PC-3 (cell line): ENCODE measurements around the gene EXOSC7. TPM values are rescaled to one million over a fixed set of nuclear protein-coding genes. Genes with fewer than 3 reads are reported as not detected.
A peak's percentile ranks its signal among the peaks of the same experiment; 100 is the strongest.

Source experiments
- ATAC-seq: fragments of 200-7000 bp; cut with Tn5 transposase; 2 replicates; pipeline ENCODE4 v1.9.1; 2020; ENCODE audit warnings: mild to moderate bottlenecking, moderate library complexity
- BruUV-seq: library from RNA; stranded (reverse); fragments of 400-500 nt; replicated peaks from 2 replicates; lab custom pipeline; 2021; lab: Mats Ljungman, UMichigan
- CTCF ChIA-PET: fragments of 300-600 bp; sonication (Branson Sonifier 250); formaldehyde crosslinking; loops from one replicate; lab custom pipeline; 2022; ENCODE audit warnings: antibody characterized with exemption; lab: Charles Lee
- POLR2A ChIA-PET: fragments of 300-600 bp; sonication (Branson Sonifier 250); formaldehyde crosslinking; loops from one replicate; lab custom pipeline; 2022; ENCODE audit warnings: antibody characterized with exemption; ENCODE audit not compliant: unreplicated experiment; lab: Charles Lee
- DNase-seq: peaks from one replicate; pipeline ENCODE4 v3.0.0-alpha.2; 2015
- H2AFZ ChIP-seq: fragments of 300-600 bp; sonication (generic); 2 replicates; pipeline ENCODE4 v1.6.0; 2016; ENCODE audit warnings: antibody characterized with exemption, low read length
- H3F3A ChIP-seq: fragments of 300-600 bp; sonication (generic); one replicate; pipeline ENCODE4 v1.6.0; 2017; ENCODE audit warnings: antibody characterized with exemption, low read length, control low read depth, mild to moderate bottlenecking; ENCODE audit not compliant: unreplicated experiment
- H3K27ac ChIP-seq: fragments of 300-600 bp; sonication (generic); 2 replicates; pipeline ENCODE4 v1.5.1; 2016; ENCODE audit warnings: mild to moderate bottlenecking, low read length
- H3K27me3 ChIP-seq: fragments of 300-600 bp; sonication (generic); 2 replicates; pipeline ENCODE4 v1.6.1; 2016; ENCODE audit warnings: low read length, mixed read lengths
- H3K36me3 ChIP-seq: fragments of 300-600 bp; sonication (generic); 2 replicates; pipeline ENCODE4 v1.6.1; 2016; ENCODE audit warnings: low read depth, mixed run types, low read length, mixed read lengths
- H3K4me1 ChIP-seq: fragments of 300-600 bp; sonication (generic); 2 replicates; pipeline ENCODE4 v1.5.1; 2016; ENCODE audit warnings: low read length; ENCODE audit not compliant: insufficient read depth
- H3K4me2 ChIP-seq: fragments of 300-600 bp; sonication (generic); 2 replicates; pipeline ENCODE4 v1.6.0; 2016; ENCODE audit warnings: low read length
- H3K4me3 ChIP-seq: fragments of 300-600 bp; sonication (generic); 2 replicates; pipeline ENCODE4 v1.5.1; 2016; ENCODE audit warnings: mild to moderate bottlenecking, low read length, mixed read lengths
- H3K79me2 ChIP-seq: fragments of 300-600 bp; sonication (generic); 2 replicates; pipeline ENCODE4 v1.6.1; 2017; ENCODE audit warnings: low read length, mixed read lengths
- H3K9ac ChIP-seq: fragments of 300-600 bp; sonication (generic); 2 replicates; pipeline ENCODE4 v1.6.0; 2016; ENCODE audit warnings: mild to moderate bottlenecking, low read length
- H3K9me2 ChIP-seq: fragments of 300-600 bp; sonication (generic); replicated peaks from 2 replicates; pipeline ENCODE4 v1.6.1; 2016; ENCODE audit warnings: mixed run types, low read length, mixed read lengths
- H3K9me3 ChIP-seq: fragments of 300-600 bp; sonication (generic); 2 replicates; pipeline ENCODE4 v1.6.1; 2016; ENCODE audit warnings: low read length, mixed read lengths
- H4K20me1 ChIP-seq: fragments of 300-600 bp; sonication (generic); 2 replicates; pipeline ENCODE4 v1.6.1; 2016; ENCODE audit warnings: low read length, mixed read lengths
- EZH2 ChIP-seq: fragments of 300-600 bp; sonication (generic); IDR thresholded peaks from one replicate; pipeline ENCODE4 v1.6.1; 2017; ENCODE audit warnings: antibody characterized with exemption, mild to moderate bottlenecking, low read length; ENCODE audit not compliant: unreplicated experiment
- EZH2phosphoT487 ChIP-seq: fragments of 300-600 bp; sonication (generic); IDR thresholded peaks from 2 replicates; pipeline ENCODE4 v1.6.1; 2018; ENCODE audit warnings: mild to moderate bottlenecking, antibody characterized with exemption, low read length, borderline replicate concordance
- intact Hi-C: fragments of 100-400 bp; cut with micrococcal nuclease; formaldehyde crosslinking; loops from 2 replicates; pipeline ENCODE4 v1.9.0; 2023
- total RNA-seq: library from RNA; depleted of rRNA; stranded (reverse); fragments of >200 nt; gene quantifications from 2 replicates; pipeline ENCODE4 v1.2.3, GENCODE V29; 2014
- TF ChIP-seq, protein P1 (sequence below): fragments of 300-600 bp; sonication (generic); conservative IDR thresholded peaks from 2 replicates; pipeline ENCODE4 v1.5.1; 2017; ENCODE audit warnings: antibody characterized with exemption, low read depth, mild to moderate bottlenecking, low read length

The EXOSC7 gene
- total RNA-seq, 1 experiment from 2014 or later = 81.5 TPM

GRCh38 chr3:44952689-44953088, 23.4 kb upstream of the EXOSC7 start:
- peaks cover 35% of the 10 kb centered on the region for H3K4me1 ChIP-seq
- intact Hi-C loops = no loop called here
- ATAC-seq (no peak), DNase-seq (no peak)
- H3K4me3 ChIP-seq = no peak overlapping the region
- H3K9me2 ChIP-seq = no peaks in the 10 kb centered on the region
- no peaks in the 10 kb centered on the region for H3K9me3 ChIP-seq
- TF ChIP-seq EZH2 (no peak), EZH2phosphoT487 (no peak)
- TF ChIP-seq, protein P1, sequence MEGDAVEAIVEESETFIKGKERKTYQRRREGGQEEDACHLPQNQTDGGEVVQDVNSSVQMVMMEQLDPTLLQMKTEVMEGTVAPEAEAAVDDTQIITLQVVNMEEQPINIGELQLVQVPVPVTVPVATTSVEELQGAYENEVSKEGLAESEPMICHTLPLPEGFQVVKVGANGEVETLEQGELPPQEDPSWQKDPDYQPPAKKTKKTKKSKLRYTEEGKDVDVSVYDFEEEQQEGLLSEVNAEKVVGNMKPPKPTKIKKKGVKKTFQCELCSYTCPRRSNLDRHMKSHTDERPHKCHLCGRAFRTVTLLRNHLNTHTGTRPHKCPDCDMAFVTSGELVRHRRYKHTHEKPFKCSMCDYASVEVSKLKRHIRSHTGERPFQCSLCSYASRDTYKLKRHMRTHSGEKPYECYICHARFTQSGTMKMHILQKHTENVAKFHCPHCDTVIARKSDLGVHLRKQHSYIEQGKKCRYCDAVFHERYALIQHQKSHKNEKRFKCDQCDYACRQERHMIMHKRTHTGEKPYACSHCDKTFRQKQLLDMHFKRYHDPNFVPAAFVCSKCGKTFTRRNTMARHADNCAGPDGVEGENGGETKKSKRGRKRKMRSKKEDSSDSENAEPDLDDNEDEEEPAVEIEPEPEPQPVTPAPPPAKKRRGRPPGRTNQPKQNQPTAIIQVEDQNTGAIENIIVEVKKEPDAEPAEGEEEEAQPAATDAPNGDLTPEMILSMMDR = no peak
- peaks cover 12% of the 10 kb centered on the region; the same call in 1 of the 2 replicates for H3K36me3 ChIP-seq
- H3K27me3 ChIP-seq = no peaks in the 10 kb centered on the region
- H3K9ac ChIP-seq = no peak overlapping the region
- BruUV-seq = no TSS peak
- H3K4me2 ChIP-seq = no peak overlapping the region
- peaks cover 11% of the 10 kb centered on the region; the same call in 1 of the 2 replicates for H4K20me1 ChIP-seq
- peaks cover 72% of the 10 kb centered on the region for H3K79me2 ChIP-seq
- ChIA-PET POLR2A (no interaction called here), CTCF (no interaction called here)
- H3K27ac ChIP-seq = no peak overlapping the region
- H2AFZ ChIP-seq = no peak overlapping the region
- peaks cover 4% of the 10 kb centered on the region for H3F3A ChIP-seq

DNA sequence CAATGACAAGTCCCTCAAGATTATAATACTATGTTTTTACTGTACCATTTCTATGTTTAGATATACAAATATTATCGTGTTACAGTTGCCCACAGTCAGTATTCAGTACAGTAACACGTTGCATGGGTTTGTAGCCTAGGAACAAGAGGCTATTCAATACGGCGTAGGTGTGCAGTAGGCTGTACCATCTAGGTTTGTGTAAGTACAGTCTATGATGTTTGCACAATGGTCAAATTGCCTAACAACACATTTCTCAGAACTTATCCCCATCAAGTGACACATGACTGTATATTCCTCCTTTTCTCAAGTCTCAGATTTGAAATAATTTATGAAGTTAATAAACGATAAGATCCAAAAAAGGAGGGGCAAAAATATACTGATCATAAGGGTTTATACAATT, 21.7 kb upstream of the EXOSC7 start:
- H3K79me2 ChIP-seq = peaks cover 82% of the 10 kb centered on the region
- H3K27ac ChIP-seq = peak overlapping the region; percentile 72
- no peaks in the 10 kb centered on the region for H3K27me3 ChIP-seq
- no peaks in the 10 kb centered on the region for H3K9me3 ChIP-seq
- peak overlapping the region; percentile 7 for H3K9ac ChIP-seq
- BruUV-seq = no TSS peak
- peaks cover 4% of the 10 kb centered on the region for H3F3A ChIP-seq
- H3K36me3 ChIP-seq = peaks cover 23% of the 10 kb centered on the region; the same call in 1 of the 2 replicates
- H3K9me2 ChIP-seq = no peaks in the 10 kb centered on the region
- intact Hi-C loops = loop anchor here (2.0 kb wide), 2 partner anchors 38 to 40 kb away; no protein-coding TSS in a partner anchor
- H4K20me1 ChIP-seq = peaks cover 11% of the 10 kb centered on the region; the same call in 1 of the 2 replicates
- peak overlapping the region; percentile 52 for H3K4me2 ChIP-seq
- H3K4me1 ChIP-seq = peaks cover 45% of the 10 kb centered on the region
- H3K4me3 ChIP-seq = no peak overlapping the region
- POLR2A ChIA-PET = no interaction called here
- H2AFZ ChIP-seq = no peak overlapping the region
- no peak for ATAC-seq
- CTCF ChIA-PET = no interaction called here
- DNase-seq = no peak
- no peak for TF ChIP-seq EZH2phosphoT487
- TF ChIP-seq, protein P1 = no peak
- no peak for TF ChIP-seq EZH2

GRCh38 chr3:44954962-44955361, 21.1 kb upstream of the EXOSC7 start:
- H3K9ac ChIP-seq = peak overlapping the region; percentile 7
- peak; percentile 94 for DNase-seq
- H3F3A ChIP-seq = peaks cover 4% of the 10 kb centered on the region
- peak; percentile 99 for ATAC-seq
- no peak overlapping the region for H2AFZ ChIP-seq
- H3K4me3 ChIP-seq = no peak overlapping the region
- H3K4me1 ChIP-seq = peaks cover 45% of the 10 kb centered on the region
- BruUV-seq = no TSS peak
- no peaks in the 10 kb centered on the region for H3K9me3 ChIP-seq
- peak overlapping the region; percentile 72 for H3K27ac ChIP-seq
- H3K9me2 ChIP-seq = no peaks in the 10 kb centered on the region
- peak overlapping the region; percentile 52 for H3K4me2 ChIP-seq
- ChIA-PET POLR2A (interaction anchor here (0.6 to 1.0 kb wide), 3 partner anchors 9 to 308 kb away, joined by 3 to 7 read pairs (median 3); partner anchors contain the start of genes EXOSC7 and ZDHHC3), CTCF (interaction anchor here (0.7 kb wide), 1 partner anchor 88 kb away, joined by 3 read pairs; no protein-coding TSS in a partner anchor)
- H4K20me1 ChIP-seq = peaks cover 11% of the 10 kb centered on the region; the same call in 1 of the 2 replicates
- H3K27me3 ChIP-seq = no peaks in the 10 kb centered on the region
- TF ChIP-seq EZH2 (no peak), EZH2phosphoT487 (no peak)
- TF ChIP-seq, protein P1 = no peak
- peaks cover 23% of the 10 kb centered on the region; the same call in 1 of the 2 replicates for H3K36me3 ChIP-seq
- intact Hi-C loops = loop anchor here (1.0 to 2.0 kb wide), 3 partner anchors 11 to 40 kb away; no protein-coding TSS in a partner anchor
- H3K79me2 ChIP-seq = peaks cover 83% of the 10 kb centered on the region
